ENCODE data around the gene HOXB8.
A peak's percentile ranks its signal among the peaks of the same experiment; 100 is the strongest.

The HOXB8 gene

DNA sequence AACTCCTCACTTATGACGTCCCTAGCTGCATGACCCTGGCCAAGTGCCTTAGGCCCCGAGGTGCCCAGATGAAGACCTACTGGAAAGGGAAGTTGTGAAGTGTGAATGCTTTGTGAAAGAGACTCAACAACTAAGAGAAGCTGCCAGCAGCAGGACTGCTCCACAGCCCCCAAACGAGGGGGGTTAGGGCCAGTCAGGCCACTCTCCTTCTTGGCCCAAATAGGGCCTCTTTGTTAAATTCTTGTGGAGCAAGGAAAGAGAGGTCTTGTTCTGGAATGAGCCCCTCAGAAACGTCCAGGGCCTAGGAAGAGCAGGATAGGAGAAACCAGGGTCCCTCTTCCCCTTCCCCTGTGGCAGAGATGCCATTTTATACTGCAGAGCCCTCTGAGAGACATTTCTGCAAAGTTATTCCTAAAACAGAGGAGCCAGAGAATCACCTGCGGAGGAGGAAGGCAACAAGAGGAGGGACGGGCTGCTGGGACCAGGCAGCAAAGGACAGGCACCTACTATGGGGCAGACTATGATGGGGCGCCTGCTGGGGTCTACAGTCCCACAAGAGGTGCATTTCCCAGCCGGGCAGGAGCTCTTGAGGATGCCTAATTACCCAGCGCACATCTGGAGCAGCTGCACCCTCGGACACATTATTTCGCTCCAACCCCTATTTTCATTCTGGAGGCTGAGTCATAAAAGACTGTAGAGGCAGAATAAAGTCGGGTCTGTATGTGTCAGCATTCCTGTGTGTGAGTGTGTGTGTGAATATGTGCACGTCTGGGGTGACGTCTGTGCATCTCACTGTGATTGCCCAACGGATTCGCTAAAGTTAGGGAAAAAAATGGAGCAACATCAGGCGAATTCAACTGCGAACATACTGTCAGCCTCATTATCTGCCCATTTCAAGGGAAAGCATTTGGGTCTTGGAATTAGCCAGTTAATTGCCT lies 22.5 kb upstream of the HOXB8 start:
- DNase-seq, result no peak

GRCh38 chr17:48636177-48637018 lies 21.3 kb upstream of the HOXB8 start:
- DNase-seq, result peak; percentile 43

DNA sequence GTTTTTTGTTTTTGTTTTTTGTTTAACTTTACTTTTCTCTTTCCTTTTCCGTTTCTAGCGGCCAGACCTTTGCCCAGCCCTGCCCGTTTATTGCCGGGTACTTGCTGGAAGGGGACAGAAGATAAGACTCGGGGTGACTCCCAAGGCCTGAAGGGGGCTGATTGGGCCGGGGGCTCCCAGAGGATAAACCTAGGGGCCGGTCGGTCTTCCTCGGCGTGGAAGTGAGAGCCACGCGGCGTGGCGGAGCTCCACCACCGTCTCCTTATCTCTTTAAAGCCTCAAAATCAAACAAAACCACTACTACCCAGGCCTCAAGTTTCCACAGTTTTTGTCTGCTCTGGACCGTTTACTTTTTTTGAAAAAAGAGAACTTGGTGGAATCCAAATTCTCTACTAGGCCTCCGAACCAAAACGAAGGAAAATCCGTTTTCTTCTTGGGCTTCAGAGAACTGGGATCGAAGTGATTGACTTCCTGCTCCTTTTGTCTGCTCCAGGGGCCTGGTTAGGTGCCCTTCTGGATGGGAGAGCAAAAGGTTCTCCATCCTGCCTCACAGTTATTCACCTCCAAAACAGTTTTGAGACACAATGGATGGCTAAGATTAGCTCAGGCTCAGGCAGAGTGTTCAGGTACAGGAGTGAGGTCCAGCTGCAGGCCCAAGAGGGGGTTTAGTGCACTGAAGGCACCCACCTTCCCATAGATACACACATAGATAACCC lies 19.6 kb upstream of the HOXB8 start:
- no peak for DNase-seq

DNA sequence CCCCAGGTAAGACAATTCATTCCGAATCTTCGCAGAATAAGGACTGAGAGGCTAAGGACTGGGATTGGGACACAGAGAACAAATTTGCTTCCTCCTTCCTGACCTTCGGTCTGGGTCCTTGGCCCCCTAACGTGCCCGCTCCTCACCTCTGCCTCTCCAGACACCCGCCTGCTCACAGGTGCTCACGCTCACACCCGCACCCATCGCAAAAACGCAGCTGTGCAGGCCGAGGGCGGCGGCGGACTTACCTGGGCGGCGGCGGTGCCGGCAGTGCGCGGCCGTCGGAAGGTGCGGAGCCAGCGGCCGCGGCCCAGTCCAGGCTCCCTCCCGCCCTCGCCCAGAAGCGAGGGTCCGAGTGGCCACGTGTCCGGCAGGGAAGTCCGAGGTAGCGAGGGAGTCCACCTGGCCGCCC lies 18.2 kb upstream of the HOXB8 start:
- no peak for DNase-seq

GRCh38 chr17:48632579-48633265 lies 17.6 kb upstream of the HOXB8 start:
- no peak for DNase-seq

GRCh38 chr17:48631693-48632578 lies 16.8 kb upstream of the HOXB8 start:
- DNase-seq, result no peak

GRCh38 chr17:48630925-48631692 lies 16.0 kb upstream of the HOXB8 start:
- DNase-seq, result no peak

GRCh38 chr17:48630009-48630924 lies 15.2 kb upstream of the HOXB8 start:
- DNase-seq, result no peak

DNA sequence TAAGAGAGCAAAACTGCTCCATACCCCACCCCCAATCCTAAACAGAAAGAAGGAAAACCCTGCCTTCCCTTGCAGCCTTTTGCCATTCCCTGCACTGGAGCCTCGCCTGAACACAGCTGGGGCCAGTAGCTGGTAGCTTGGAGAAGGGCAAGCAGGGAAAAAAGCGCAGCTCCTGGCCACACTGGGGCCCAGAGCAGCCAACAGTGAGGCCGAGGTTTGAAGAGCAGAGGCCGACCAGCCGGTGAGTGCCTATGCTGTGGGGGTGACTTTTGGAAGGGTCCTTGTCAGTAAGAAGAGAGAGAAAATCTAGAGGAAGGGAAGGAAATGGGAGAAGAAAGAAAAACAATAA lies 14.3 kb upstream of the HOXB8 start:
- DNase-seq, result no peak

DNA sequence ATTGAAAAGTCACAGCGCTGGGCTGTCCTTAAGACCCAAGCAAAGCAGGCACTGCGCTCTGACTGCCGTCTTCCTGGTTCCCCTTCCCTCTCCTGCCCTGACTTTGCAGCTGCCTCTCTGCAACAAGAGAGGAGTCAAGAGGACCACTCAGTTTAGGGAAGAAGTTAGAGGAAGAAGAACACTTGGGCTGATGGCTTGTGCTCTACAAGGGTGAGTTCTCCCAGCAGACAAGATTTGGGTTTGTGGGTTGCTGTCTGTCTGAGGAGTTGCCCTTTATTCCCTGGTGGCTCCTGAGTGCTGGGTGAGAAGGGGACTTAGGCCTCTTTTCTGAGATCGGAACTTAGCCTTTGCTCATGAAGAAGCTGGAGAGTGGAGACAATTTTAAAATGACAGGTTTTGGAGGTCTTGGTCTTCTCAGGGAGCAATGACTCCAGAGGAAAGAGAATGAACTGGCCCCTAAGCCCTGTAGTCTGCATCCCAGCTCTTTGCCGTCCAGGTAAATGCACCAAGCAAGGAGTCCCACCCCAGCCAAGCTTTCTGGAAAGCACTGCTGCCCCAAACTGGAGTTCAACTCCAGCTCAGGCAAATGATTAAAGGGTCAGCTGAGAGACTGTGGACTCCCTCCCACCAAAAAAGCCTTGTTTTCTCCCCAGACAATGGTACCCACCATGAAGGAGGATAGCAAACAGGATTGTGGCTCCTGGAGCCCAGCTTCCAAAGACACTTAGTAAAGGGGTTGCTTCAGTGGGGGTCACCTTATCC lies 13.7 kb upstream of the HOXB8 start:
- no peak for DNase-seq

GRCh38 chr17:48627623-48628521 lies 12.8 kb upstream of the HOXB8 start:
- no peak for DNase-seq

GRCh38 chr17:48627118-48627597 lies 12.1 kb upstream of the HOXB8 start:
- DNase-seq, result no peak

GRCh38 chr17:48626245-48627117 lies 11.4 kb upstream of the HOXB8 start, which contains the start of gene HOXB9:
HOXB9 (minus strand) TSS chr17:48626358; CDS start chr17:48626269, 89 bp downstream.
- DNase-seq, result peak; percentile 60

DNA sequence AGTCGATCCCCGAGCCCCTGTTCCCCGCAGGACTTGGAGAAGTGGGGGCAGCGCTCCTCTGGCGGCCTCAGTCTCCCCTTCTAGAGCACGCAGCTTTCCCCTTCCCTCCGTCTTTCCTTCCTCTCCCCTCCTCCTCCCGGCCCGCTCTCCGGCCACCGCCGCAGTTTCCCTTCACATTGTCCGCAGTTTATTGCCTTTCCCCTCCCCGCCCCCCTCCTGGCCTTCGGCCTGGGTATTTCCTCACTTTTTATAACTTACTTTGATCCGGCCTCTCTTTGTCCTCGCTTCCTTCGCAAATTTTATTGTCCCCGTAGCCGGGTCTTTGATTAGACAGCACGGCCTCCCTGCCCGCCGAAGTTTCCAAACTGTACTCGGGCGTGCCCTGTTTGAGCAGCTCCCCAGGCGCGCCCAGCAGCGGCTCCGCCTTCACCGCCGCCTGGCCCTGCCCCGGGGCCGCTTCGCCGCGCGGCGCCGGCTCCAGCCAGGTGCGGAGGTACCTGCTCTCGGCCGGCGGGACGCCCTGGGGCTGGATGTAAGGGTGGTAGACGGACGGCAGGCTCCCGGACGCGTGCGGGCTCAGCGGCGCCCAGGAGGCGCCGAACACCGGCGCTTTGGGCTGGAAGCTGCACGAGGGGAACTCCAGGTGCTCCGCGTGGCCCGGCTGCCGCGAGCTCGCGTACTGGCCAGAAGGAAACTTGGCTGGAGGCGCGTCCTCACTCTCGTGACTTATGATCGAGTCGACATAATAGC lies 10.6 kb upstream of the HOXB8 start:
- no peak for DNase-seq

Data from activated T-cell treated with anti-CD3 and anti-CD28 coated beads for 4 hours (primary cell).